Measurements from ENCODE around the gene ITGB2.

DNA sequence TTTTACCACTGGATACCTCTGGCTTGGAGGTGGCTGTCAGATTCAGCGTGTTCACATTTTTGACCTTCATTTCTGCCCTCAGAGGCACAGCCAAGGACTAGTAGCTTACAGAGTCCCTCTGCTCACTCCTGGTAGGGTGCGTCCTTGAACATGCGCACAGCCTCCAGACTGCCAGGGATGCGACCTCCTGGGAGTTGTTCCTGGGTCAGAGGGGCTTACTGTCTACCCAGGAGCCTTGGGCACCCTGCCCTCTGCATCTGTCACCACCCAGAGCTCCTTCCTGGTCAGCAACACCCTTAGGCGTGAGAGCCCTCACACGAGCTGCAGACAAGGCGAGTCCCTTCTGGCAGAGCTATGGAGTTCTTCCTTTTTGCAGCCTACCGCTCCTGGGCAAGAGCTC, 20.9 kb upstream of the ITGB2 start:
- no peak for TF ChIP-seq POLR2A (IDR thresholded peaks at IDR 0.05)
- TF ChIP-seq, protein P1, sequence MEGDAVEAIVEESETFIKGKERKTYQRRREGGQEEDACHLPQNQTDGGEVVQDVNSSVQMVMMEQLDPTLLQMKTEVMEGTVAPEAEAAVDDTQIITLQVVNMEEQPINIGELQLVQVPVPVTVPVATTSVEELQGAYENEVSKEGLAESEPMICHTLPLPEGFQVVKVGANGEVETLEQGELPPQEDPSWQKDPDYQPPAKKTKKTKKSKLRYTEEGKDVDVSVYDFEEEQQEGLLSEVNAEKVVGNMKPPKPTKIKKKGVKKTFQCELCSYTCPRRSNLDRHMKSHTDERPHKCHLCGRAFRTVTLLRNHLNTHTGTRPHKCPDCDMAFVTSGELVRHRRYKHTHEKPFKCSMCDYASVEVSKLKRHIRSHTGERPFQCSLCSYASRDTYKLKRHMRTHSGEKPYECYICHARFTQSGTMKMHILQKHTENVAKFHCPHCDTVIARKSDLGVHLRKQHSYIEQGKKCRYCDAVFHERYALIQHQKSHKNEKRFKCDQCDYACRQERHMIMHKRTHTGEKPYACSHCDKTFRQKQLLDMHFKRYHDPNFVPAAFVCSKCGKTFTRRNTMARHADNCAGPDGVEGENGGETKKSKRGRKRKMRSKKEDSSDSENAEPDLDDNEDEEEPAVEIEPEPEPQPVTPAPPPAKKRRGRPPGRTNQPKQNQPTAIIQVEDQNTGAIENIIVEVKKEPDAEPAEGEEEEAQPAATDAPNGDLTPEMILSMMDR (IDR thresholded peaks at IDR 0.05) = no peak

All from heart left ventricle (tissue), 13 donors.